ENCODE results near the gene TBX3. TPM values are rescaled to one million over a fixed set of nuclear protein-coding genes. Genes with fewer than 3 reads are reported as not detected.
A peak's percentile ranks its signal among the peaks of the same experiment; 100 is the strongest.

The TBX3 gene
- polyA plus RNA-seq, 1 donor from 2014 or later = not detected

DNA sequence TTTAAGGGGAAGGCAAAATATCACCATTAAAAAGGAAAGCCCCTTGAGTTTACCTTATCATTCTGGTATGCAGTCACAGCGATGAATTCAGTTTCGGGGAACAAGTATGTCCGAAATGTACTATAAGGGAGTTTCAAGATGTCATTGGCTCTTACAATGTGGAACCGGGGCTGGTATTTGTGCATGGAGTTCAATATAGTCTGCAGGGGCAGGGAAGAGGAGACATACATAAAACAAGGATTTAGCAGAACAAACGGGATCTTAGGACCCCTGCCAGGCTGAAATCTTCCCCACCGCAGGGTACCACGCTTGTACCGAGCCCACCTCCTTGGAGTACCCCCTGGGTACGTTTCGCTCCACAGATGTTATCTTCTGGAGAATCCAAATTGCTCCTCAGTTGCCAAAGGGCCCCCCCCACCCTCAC, 4.5 kb downstream of the TBX3 start:
- no peak overlapping the region for H3K9ac ChIP-seq (ENCODE audit: low read length)
- H3K79me2 ChIP-seq (replicated peaks; ENCODE audit: insufficient read depth, low read length) = no peaks in the 10 kb centered on the region
- H3K36me3 ChIP-seq (ENCODE audit: insufficient read depth, low read length) = no peaks in the 10 kb centered on the region
- H2AFZ ChIP-seq (ENCODE audit: low read depth, low read length) = no peak overlapping the region
- peaks cover 100% of the 10 kb centered on the region for H3K27me3 ChIP-seq (ENCODE audit: insufficient read depth, low read depth, low read length)
- H4K20me1 ChIP-seq (ENCODE audit: insufficient read depth) = no peaks in the 10 kb centered on the region
- peak; percentile 4 for TF ChIP-seq EZH2 (IDR thresholded peaks at IDR 0.05; ENCODE audit: borderline replicate concordance, insufficient read depth, low read length, poor library complexity, severe bottlenecking)
- no peak for TF ChIP-seq SMC3 (conservative IDR thresholded peaks at IDR 0.05; ENCODE audit: poor library complexity)
- no peak overlapping the region for H3K27ac ChIP-seq (ENCODE audit: low read length)
- H3K4me3 ChIP-seq (ENCODE audit: low read length) = no peak overlapping the region
- H3K9me2 ChIP-seq (ENCODE audit: insufficient read depth, low read length) = no peaks in the 10 kb centered on the region
- no peak overlapping the region for H3K4me2 ChIP-seq (ENCODE audit: low read length)
- peaks cover 13% of the 10 kb centered on the region for H3K9me3 ChIP-seq (ENCODE audit: low read length)
- peaks cover 3% of the 10 kb centered on the region for H3F3A ChIP-seq (ENCODE audit: insufficient read depth, low read length, poor library complexity, severe bottlenecking)

- Histone ChIP-seq H3K36me3 (ENCODE audit: insufficient read depth, low read length) (no peaks in the 10 kb centered on the region), H3K27me3 (ENCODE audit: insufficient read depth, low read depth, low read length) (peaks cover 100% of the 10 kb centered on the region), H2AFZ (ENCODE audit: low read depth, low read length) (no peak overlapping the region), H3K9me3 (ENCODE audit: low read length) (peaks cover 13% of the 10 kb centered on the region), H3K9ac (ENCODE audit: low read length) (no peak overlapping the region), H3F3A (ENCODE audit: insufficient read depth, low read length, poor library complexity, severe bottlenecking) (peaks cover 2% of the 10 kb centered on the region), H3K27ac (ENCODE audit: low read length) (no peak overlapping the region), H3K79me2 (replicated peaks; ENCODE audit: insufficient read depth, low read length) (no peaks in the 10 kb centered on the region), H3K9me2 (ENCODE audit: insufficient read depth, low read length) (no peaks in the 10 kb centered on the region), H3K4me2 (ENCODE audit: low read length) (no peak overlapping the region), H4K20me1 (ENCODE audit: insufficient read depth) (no peaks in the 10 kb centered on the region), H3K4me3 (ENCODE audit: low read length) (no peak overlapping the region)
- TF ChIP-seq, protein P1, sequence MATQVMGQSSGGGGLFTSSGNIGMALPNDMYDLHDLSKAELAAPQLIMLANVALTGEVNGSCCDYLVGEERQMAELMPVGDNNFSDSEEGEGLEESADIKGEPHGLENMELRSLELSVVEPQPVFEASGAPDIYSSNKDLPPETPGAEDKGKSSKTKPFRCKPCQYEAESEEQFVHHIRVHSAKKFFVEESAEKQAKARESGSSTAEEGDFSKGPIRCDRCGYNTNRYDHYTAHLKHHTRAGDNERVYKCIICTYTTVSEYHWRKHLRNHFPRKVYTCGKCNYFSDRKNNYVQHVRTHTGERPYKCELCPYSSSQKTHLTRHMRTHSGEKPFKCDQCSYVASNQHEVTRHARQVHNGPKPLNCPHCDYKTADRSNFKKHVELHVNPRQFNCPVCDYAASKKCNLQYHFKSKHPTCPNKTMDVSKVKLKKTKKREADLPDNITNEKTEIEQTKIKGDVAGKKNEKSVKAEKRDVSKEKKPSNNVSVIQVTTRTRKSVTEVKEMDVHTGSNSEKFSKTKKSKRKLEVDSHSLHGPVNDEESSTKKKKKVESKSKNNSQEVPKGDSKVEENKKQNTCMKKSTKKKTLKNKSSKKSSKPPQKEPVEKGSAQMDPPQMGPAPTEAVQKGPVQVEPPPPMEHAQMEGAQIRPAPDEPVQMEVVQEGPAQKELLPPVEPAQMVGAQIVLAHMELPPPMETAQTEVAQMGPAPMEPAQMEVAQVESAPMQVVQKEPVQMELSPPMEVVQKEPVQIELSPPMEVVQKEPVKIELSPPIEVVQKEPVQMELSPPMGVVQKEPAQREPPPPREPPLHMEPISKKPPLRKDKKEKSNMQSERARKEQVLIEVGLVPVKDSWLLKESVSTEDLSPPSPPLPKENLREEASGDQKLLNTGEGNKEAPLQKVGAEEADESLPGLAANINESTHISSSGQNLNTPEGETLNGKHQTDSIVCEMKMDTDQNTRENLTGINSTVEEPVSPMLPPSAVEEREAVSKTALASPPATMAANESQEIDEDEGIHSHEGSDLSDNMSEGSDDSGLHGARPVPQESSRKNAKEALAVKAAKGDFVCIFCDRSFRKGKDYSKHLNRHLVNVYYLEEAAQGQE (IDR thresholded peaks at IDR 0.05; ENCODE audit: borderline replicate concordance) = no peak
- TF ChIP-seq RAD21 (conservative IDR thresholded peaks at IDR 0.05) (no peak), SMC3 (conservative IDR thresholded peaks at IDR 0.05; ENCODE audit: poor library complexity) (no peak), MXI1 (conservative IDR thresholded peaks at IDR 0.05; ENCODE audit: poor library complexity, severe bottlenecking) (no peak), POLR2AphosphoS5 (IDR thresholded peaks at IDR 0.05) (no peak), EP300 (conservative IDR thresholded peaks at IDR 0.05; ENCODE audit: poor library complexity, severe bottlenecking) (no peak), EZH2 (IDR thresholded peaks at IDR 0.05; ENCODE audit: borderline replicate concordance, insufficient read depth, low read length, poor library complexity, severe bottlenecking) (no peak), CTCF (IDR thresholded peaks at IDR 0.05; ENCODE audit: poor library complexity, severe bottlenecking) (no peak), TAF1 (IDR thresholded peaks at IDR 0.05; ENCODE audit: low read depth) (no peak)
Measured at GRCh38 chr12:114678718-114679117, 5.3 kb downstream of the TBX3 start.
